ENCODE results near the gene SPOCK1. TPM values are rescaled to one million over a fixed set of nuclear protein-coding genes. Genes with fewer than 3 reads are reported as not detected.

Gene SPOCK1
- total RNA-seq, 1 experiment from 2014 or later = 10.9 TPM

DNA sequence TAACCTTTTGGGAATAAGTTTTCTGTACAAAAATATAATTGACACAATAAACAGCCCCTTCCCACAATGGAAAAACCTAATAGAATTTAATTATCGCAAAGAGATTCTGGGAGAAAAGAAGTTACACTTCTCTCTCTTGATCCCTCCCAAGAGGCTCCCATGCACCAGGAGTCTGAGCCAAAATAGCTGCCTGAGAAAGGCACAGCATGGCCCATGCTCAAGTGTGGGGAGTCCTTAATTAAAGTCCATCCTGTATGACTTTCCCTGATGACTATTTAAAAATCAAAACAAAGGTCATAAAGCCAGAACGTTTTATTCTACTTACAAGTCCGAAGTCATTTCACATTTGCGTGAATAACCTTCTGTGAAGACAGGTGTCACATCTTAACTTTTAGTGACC is 155.1 kb downstream of the SPOCK1 start:
- no peaks in the 10 kb centered on the region for H3K9me3 ChIP-seq (ENCODE audit: control insufficient read depth, low read depth, low read length)
- H2AFZ ChIP-seq (ENCODE audit: low read length) = no peak overlapping the region
- Mint-ChIP-seq H3K9me3 (no peaks in the 10 kb centered on the region), H3K36me3 (ENCODE audit: insufficient read depth in 1 of 3, low read depth in 3 of 3) (no peaks in the 10 kb centered on the region), H3K27me3 (ENCODE audit: low read depth) (peaks cover 1% of the 10 kb centered on the region; the same call in 1 of the 2 replicates), H3K4me1 (peaks cover 28 to 31% of the 10 kb centered on the region in 2 experiments), H3K27ac (no peak overlapping the region), H3K4me3 (no peak overlapping the region)
- H3K23ac ChIP-seq (ENCODE audit: insufficient read length, low read depth, low read length) = no peak overlapping the region
- no peak for TF ChIP-seq CTCF (conservative IDR thresholded peaks at IDR 0.05)
- H4K20me1 ChIP-seq (ENCODE audit: control insufficient read depth, insufficient read depth, insufficient read length) = no peaks in the 10 kb centered on the region
- H3K18ac ChIP-seq (ENCODE audit: insufficient read length, low read depth, low read length) = no peak overlapping the region
- H3K4ac ChIP-seq (ENCODE audit: low read depth, low read length) = no peak overlapping the region
- no peaks in the 10 kb centered on the region for H3K27me3 ChIP-seq (ENCODE audit: insufficient read depth, low read length)
- H3K23me2 ChIP-seq (ENCODE audit: insufficient read length, low read depth, low read length, poor library complexity, severe bottlenecking) = no peaks in the 10 kb centered on the region
- H3K4me2 ChIP-seq (ENCODE audit: insufficient read depth, insufficient read length, low read length) = no peak overlapping the region
- H3K27ac ChIP-seq (ENCODE audit: insufficient read length, low read depth, low read length) = no peak overlapping the region
- no peak overlapping the region for H2BK12ac ChIP-seq (ENCODE audit: insufficient read length, low read depth, low read length)
- no peak overlapping the region for H3K56ac ChIP-seq (ENCODE audit: insufficient read length, low read depth, low read length)
- no peak overlapping the region for H3K14ac ChIP-seq (ENCODE audit: insufficient read depth, low read length)
- H2BK15ac ChIP-seq (ENCODE audit: low read depth, low read length) = no peak overlapping the region
- no peak overlapping the region for H2BK5ac ChIP-seq (ENCODE audit: insufficient read length, low read length)
- H3T11ph ChIP-seq (ENCODE audit: low read length) = no peak overlapping the region
- no peak overlapping the region for H3K9ac ChIP-seq (ENCODE audit: extremely low read depth, insufficient read length, low read length)
- H4K8ac ChIP-seq (replicated peaks; ENCODE audit: insufficient read length, low read depth, low read length) = no peak overlapping the region
- no peak overlapping the region for H2BK120ac ChIP-seq (ENCODE audit: low read depth, low read length, poor library complexity, severe bottlenecking)
- no CpG with 5 or more reads among the region's 4 CpGs for WGBS (ENCODE audit: extremely low coverage, insufficient read length, low lambda C conversion rate)
- H3K79me1 ChIP-seq (ENCODE audit: insufficient read depth, low read depth, low read length, poor library complexity, severe bottlenecking) = no peaks in the 10 kb centered on the region
- no peak overlapping the region for H2AK5ac ChIP-seq (ENCODE audit: insufficient read length, low read length)
- peaks cover 6% of the 10 kb centered on the region for H3K4me1 ChIP-seq (ENCODE audit: insufficient read depth, low read length)
- no peaks in the 10 kb centered on the region for H3K79me2 ChIP-seq (ENCODE audit: insufficient read depth, low read length)
- DNase-seq = no peak
- no peak overlapping the region for H2BK20ac ChIP-seq (ENCODE audit: low read depth, low read length, poor library complexity, severe bottlenecking)
- no peak overlapping the region for H4K5ac ChIP-seq (ENCODE audit: insufficient read length, low read depth, low read length)
- H4K91ac ChIP-seq (ENCODE audit: insufficient read length, low read depth, low read length) = no peak overlapping the region

All from H9 (cell line).